Astrocyte of the cerebellum (primary cell): ENCODE data around the gene OXSR1.

ENCODE experiments used
- DNase-seq: peaks from one replicate; pipeline ENCODE4 v3.0.0-alpha.2; 2011; ENCODE audit warnings: low read depth
- H3K4me3 ChIP-seq: 2 replicates; pipeline ENCODE4 v1.5.1; 2011; ENCODE audit warnings: mild to moderate bottlenecking, low read depth, low read length, moderate library complexity
- CTCF ChIP-seq: IDR thresholded peaks from 2 replicates; pipeline ENCODE4 v1.5.1; 2012; ENCODE audit warnings: low read length, low read depth, moderate library complexity, mild to moderate bottlenecking; ENCODE audit errors: missing control alignments
- in situ Hi-C: cut with HindIII; loops from 2 replicates; pipeline ENCODE4 v1.10.0; 2017; ENCODE audit warnings: low sequenced_read_pairs

The OXSR1 gene

GRCh38 chr3:38164952-38165721 is at the start of gene OXSR1:
OXSR1 (plus strand) TSS chr3:38165537; CDS start chr3:38165877, 340 bp downstream.
- peak within 1 kb of the TSS; percentile 88 for H3K4me3 ChIP-seq
- DNase-seq = peak; percentile 99
- in situ Hi-C loops = no loop called here
- TF ChIP-seq CTCF = no peak

- no peak overlapping the region for H3K4me3 ChIP-seq
- no peak for TF ChIP-seq CTCF
- in situ Hi-C loops = no loop called here
- no peak for DNase-seq
Measured at GRCh38 chr3:38115645-38116427, 49.5 kb upstream of the OXSR1 start.

DNA sequence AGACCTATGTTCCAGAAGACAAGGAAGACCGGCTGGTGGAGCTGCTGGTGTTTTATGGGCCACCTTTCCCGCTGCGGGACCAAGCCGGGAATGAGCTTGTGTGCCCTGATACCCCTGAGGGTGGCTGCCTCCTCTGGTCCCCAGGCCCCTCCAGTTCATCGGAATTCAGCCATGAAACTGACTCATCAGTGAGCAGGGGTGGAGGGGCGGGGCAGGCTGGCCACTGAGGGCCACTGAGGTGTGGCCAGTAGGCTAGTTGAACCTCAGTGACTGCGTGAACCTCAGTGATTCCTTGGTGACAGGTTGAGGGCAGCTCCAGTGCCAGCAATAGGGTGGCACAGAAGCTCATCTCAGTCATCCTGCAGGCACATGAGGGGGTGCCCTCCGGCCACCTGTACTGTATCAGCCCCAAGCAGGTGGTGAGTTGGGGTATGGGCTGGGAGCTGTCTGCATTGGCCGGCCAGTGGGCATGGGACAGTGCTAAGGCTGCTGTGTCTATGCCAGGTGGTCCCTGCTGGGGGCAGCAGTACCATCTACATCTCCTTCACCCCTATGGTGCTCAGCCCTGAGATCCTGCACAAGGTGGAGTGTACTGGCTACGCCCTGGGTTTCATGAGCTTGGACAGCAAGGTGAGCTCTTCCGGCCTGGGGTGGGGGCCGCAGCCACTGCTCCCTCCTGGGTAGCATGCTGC is 48.7 kb upstream of the OXSR1 start:
- TF ChIP-seq CTCF = no peak
- H3K4me3 ChIP-seq = no peak overlapping the region
- DNase-seq = no peak
- in situ Hi-C loops = no loop called here

GRCh38 chr3:38117163-38117716 is 48.1 kb upstream of the OXSR1 start:
- H3K4me3 ChIP-seq = no peak overlapping the region
- TF ChIP-seq CTCF = no peak
- DNase-seq = no peak
- in situ Hi-C loops = no loop called here

DNA sequence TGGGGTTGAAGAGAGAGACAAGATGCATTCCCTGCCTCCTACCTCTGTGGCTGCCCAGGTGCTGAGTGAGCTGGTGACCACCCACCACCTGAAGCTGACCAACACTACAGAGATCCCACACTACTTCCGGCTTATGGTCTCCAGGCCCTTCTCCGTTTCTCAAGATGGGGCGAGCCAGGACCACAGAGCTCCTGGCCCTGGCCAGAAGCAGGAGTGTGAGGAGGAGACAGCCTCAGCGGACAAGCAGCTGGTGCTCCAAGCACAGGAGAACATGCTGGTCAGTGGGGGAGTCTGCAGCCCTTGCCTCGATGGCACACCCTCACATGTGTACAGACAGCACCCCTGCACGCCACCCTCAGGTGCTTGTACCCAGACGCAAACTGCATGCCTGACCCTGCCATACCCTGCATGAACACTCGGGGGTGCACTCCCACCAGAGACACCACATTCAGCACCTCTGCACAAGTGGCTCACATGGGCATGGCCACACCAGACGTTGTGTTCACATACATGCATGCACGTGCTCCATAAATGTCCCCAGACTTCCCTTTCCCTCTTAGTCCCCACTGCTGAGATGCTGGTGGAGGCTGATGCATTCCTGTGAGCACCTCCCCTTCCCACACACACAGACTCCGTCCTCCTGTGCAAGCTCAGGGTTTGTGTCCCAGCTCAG is 47.5 kb upstream of the OXSR1 start:
- no peak for DNase-seq
- no peak overlapping the region for H3K4me3 ChIP-seq
- in situ Hi-C loops = no loop called here
- TF ChIP-seq CTCF = peak; percentile 81
